ENCODE results near the gene RIT2.

RIT2 gene

GRCh38 chr18:42706029-42706608 lies 409.4 kb downstream of the RIT2 start:
- no peaks in the 10 kb centered on the region for H3K4me1 ChIP-seq (ENCODE audit: control insufficient read depth, insufficient read depth, low read length)
- H3K4me3 ChIP-seq (ENCODE audit: low read depth, low read length) = no peak overlapping the region
- H3K36me3 ChIP-seq (ENCODE audit: control insufficient read depth, insufficient read depth, low read length) = no peaks in the 10 kb centered on the region
- H3K9ac ChIP-seq (ENCODE audit: low read depth, low read length) = peak overlapping the region; percentile 12
- H3K27me3 ChIP-seq (ENCODE audit: control insufficient read depth, insufficient read depth, low read length) = no peaks in the 10 kb centered on the region
- H3K9me3 ChIP-seq (ENCODE audit: control insufficient read depth, insufficient read depth, low read length) = no peaks in the 10 kb centered on the region
